ENCODE results near the gene TASP1. TPM values are rescaled to one million over a fixed set of nuclear protein-coding genes. Genes with fewer than 3 reads are reported as not detected.

Gene TASP1
- total and polyA plus RNA-seq, 10 of the 15 experiments (the other 5 are each of a cell fraction or from before 2014, with no cell fraction given) = 7.4 to 17.8 (median 10.5) TPM

DNA sequence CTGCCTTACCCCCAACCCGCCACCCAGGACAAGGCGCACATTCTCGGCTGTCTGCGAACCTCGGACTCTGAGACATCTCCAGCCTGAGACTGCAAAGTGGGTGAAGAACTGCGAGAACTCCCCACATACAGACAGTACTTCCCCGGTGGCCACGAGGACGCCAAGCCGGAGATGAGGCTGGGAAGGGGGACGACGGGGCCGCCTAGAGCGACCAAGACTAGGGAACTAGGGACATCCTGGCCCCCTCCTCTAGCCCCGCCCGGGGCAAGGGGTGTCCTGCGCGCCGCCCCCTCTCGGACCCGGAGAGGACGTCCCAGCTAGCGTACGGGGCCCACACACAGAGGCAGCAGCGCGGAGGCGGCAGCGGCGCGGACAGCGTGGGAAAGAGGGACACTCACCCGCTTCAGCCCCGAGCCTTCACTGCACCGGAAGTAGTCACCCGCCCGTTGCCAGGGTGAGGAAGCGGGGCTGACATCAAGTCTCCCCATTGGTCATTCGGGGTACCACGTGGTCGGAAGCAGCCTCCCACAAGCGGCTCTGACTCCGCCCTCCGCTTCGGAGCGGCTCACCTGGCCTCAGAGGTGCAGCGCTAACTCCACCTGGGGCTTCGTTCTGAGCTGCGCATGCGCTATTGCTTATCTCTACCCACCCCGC is at the start of gene TASP1 (continued):
- TF ChIP-seq, protein P1, sequence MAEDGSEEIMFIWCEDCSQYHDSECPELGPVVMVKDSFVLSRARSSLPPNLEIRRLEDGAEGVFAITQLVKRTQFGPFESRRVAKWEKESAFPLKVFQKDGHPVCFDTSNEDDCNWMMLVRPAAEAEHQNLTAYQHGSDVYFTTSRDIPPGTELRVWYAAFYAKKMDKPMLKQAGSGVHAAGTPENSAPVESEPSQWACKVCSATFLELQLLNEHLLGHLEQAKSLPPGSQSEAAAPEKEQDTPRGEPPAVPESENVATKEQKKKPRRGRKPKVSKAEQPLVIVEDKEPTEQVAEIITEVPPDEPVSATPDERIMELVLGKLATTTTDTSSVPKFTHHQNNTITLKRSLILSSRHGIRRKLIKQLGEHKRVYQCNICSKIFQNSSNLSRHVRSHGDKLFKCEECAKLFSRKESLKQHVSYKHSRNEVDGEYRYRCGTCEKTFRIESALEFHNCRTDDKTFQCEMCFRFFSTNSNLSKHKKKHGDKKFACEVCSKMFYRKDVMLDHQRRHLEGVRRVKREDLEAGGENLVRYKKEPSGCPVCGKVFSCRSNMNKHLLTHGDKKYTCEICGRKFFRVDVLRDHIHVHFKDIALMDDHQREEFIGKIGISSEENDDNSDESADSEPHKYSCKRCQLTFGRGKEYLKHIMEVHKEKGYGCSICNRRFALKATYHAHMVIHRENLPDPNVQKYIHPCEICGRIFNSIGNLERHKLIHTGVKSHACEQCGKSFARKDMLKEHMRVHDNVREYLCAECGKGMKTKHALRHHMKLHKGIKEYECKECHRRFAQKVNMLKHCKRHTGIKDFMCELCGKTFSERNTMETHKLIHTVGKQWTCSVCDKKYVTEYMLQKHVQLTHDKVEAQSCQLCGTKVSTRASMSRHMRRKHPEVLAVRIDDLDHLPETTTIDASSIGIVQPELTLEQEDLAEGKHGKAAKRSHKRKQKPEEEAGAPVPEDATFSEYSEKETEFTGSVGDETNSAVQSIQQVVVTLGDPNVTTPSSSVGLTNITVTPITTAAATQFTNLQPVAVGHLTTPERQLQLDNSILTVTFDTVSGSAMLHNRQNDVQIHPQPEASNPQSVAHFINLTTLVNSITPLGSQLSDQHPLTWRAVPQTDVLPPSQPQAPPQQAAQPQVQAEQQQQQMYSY (CRISPR knock-in tag; IDR thresholded peaks at IDR 0.05) = no peak
- TF ChIP-seq, protein P2, sequence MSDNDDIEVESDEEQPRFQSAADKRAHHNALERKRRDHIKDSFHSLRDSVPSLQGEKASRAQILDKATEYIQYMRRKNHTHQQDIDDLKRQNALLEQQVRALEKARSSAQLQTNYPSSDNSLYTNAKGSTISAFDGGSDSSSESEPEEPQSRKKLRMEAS (IDR thresholded peaks at IDR 0.05; ENCODE audit: low read depth, low read length) = peak; percentile 59; the same call in 1 of the 2 replicates
- TF ChIP-seq ZNF207 (IDR thresholded peaks at IDR 0.05; ENCODE audit: borderline replicate concordance) (no peak), USF2 (IDR thresholded peaks at IDR 0.05; ENCODE audit: borderline replicate concordance, low read depth, low read length) (peak; percentile 90), POLR2AphosphoS5 (IDR thresholded peaks at IDR 0.05; ENCODE audit: low read length) (peak; percentile 73; the same call in 1 of the 2 replicates), TARDBP (IDR thresholded peaks at IDR 0.05; ENCODE audit: borderline replicate concordance) (no peak), RAD51 (IDR thresholded peaks at IDR 0.05) (peak; percentile 94), POLR2AphosphoS2 (IDR thresholded peaks at IDR 0.05; ENCODE audit: low read depth, low read length) (peak; percentile 73; the same call in 1 of the 2 replicates), NFYB (IDR thresholded peaks at IDR 0.05; ENCODE audit: insufficient read depth, low read depth, low read length) (peak; percentile 55; the same call in 1 of the 2 replicates), FOXM1 (IDR thresholded peaks at IDR 0.05; ENCODE audit: low read depth, low read length) (no peak), KLF5 (IDR thresholded peaks at IDR 0.05; ENCODE audit: partially characterized antibody) (no peak), BRCA1 (IDR thresholded peaks at IDR 0.05; ENCODE audit: low read depth, low read length) (no peak), NRF1 (conservative IDR thresholded peaks at IDR 0.05; ENCODE audit: low read depth, low read length) (peak; percentile 48), LARP7 (IDR thresholded peaks at IDR 0.05) (peak; percentile 82; the same call in 1 of the 2 replicates), GABPA (IDR thresholded peaks at IDR 0.05; ENCODE audit: low read depth) (peak; percentile 90), CEBPB (IDR thresholded peaks at IDR 0.05; ENCODE audit: borderline replicate concordance in 1 of 2, low read depth in 2 of 2, low read length in 2 of 2) (no peak), MEF2B (IDR thresholded peaks at IDR 0.05; ENCODE audit: partially characterized antibody, poor library complexity, severe bottlenecking) (peak; percentile 27), RB1 (IDR thresholded peaks at IDR 0.05; ENCODE audit: borderline replicate concordance) (no peak), SIX5 (IDR thresholded peaks at IDR 0.05; ENCODE audit: low read depth, low read length, severe bottlenecking) (peak; percentile 15), ZZZ3 (IDR thresholded peaks at IDR 0.05; ENCODE audit: control insufficient read depth, insufficient read length, low read depth) (no peak), CBFB (IDR thresholded peaks at IDR 0.05; ENCODE audit: low read depth) (no peak), MYB (IDR thresholded peaks at IDR 0.05; ENCODE audit: borderline replicate concordance, low read depth, low read length) (no peak), SMARCA5 (IDR thresholded peaks at IDR 0.05) (no peak)
- TF ChIP-seq, protein P3, sequence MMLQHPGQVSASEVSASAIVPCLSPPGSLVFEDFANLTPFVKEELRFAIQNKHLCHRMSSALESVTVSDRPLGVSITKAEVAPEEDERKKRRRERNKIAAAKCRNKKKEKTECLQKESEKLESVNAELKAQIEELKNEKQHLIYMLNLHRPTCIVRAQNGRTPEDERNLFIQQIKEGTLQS (IDR thresholded peaks at IDR 0.05; ENCODE audit: borderline replicate concordance, extremely low read depth, low read depth, low read length) = peak; percentile 69; the same call in 1 of the 2 replicates

Measured in GM12878 (cell line).